ENCODE results near the gene CELA3B. TPM values are rescaled to one million over a fixed set of nuclear protein-coding genes. Genes with fewer than 3 reads are reported as not detected.
"Not testable (repeated sequence)": the region's sequence is repeated elsewhere in the genome, so short reads cannot be mapped to it uniquely, and the experiment has no call there.

Gene CELA3B
- total RNA-seq, 1 experiment from 2014 or later: not detected

- DNase-seq (ENCODE audit: low read depth): peak; percentile 71
These were observed 33.7 kb upstream of the CELA3B start for GRCh38 chr1:21942959-21943640.

GRCh38 chr1:21944733-21945073 lies 32.1 kb upstream of the CELA3B start:
- DNase-seq (ENCODE audit: low read depth): no peak

- no peak for DNase-seq (ENCODE audit: low read depth)
These were observed 29.8 kb upstream of the CELA3B start for GRCh38 chr1:21946836-21947587.

GRCh38 chr1:21950734-21951133 lies 26.1 kb upstream of the CELA3B start:
- no peak for DNase-seq (ENCODE audit: low read depth)

- no peak for DNase-seq (ENCODE audit: low read depth)
These were observed 25.5 kb upstream of the CELA3B start for GRCh38 chr1:21951226-21951870.

- DNase-seq (ENCODE audit: low read depth): no peak
These were observed 23.9 kb upstream of the CELA3B start for GRCh38 chr1:21952786-21953520.

- DNase-seq (ENCODE audit: low read depth): no peak
These were observed 21.8 kb upstream of the CELA3B start for GRCh38 chr1:21955058-21955457.

GRCh38 chr1:21955501-21956281 lies 21.1 kb upstream of the CELA3B start:
- no peak for DNase-seq (ENCODE audit: low read depth)

- peak; percentile 35 for DNase-seq (ENCODE audit: low read depth)
These were observed 19.9 kb upstream of the CELA3B start for GRCh38 chr1:21956720-21957552.

GRCh38 chr1:21961337-21961736 lies 15.5 kb upstream of the CELA3B start:
- no peak for DNase-seq (ENCODE audit: low read depth)

- no peak for DNase-seq (ENCODE audit: low read depth)
These were observed 15.0 kb upstream of the CELA3B start for GRCh38 chr1:21961799-21962198.

- peak; percentile 69 for DNase-seq (ENCODE audit: low read depth)
These were observed 13.2 kb upstream of the CELA3B start for GRCh38 chr1:21963477-21964217.

- peak; percentile 55 for DNase-seq (ENCODE audit: low read depth)
These were observed 10.4 kb upstream of the CELA3B start for GRCh38 chr1:21966247-21967000.

GRCh38 chr1:21967216-21967615 lies 9.6 kb upstream of the CELA3B start:
- DNase-seq (ENCODE audit: low read depth): not testable (repeated sequence)

GRCh38 chr1:21969066-21969465 lies 7.8 kb upstream of the CELA3B start:
- DNase-seq (ENCODE audit: low read depth): not testable (repeated sequence)

GRCh38 chr1:21970523-21970922 lies 6.3 kb upstream of the CELA3B start:
- not testable (repeated sequence) for DNase-seq (ENCODE audit: low read depth)

- not testable (repeated sequence) for DNase-seq (ENCODE audit: low read depth)
These were observed 3.8 kb upstream of the CELA3B start for GRCh38 chr1:21972973-21973441.

GRCh38 chr1:21973948-21974347 lies 2.9 kb upstream of the CELA3B start:
- not testable (repeated sequence) for DNase-seq (ENCODE audit: low read depth)

GRCh38 chr1:21974699-21975098 lies 2.1 kb upstream of the CELA3B start:
- DNase-seq (ENCODE audit: low read depth): peak; percentile 70
